Esophagus muscularis mucosa (tissue), 4 donors: ENCODE measurements around the gene GAREM1. TPM values are rescaled to one million over a fixed set of nuclear protein-coding genes. Genes with fewer than 3 reads are reported as not detected.

Experiments
- DNase-seq: peaks from one replicate; pipeline ENCODE4 v3.0.0-alpha.2; 2017; ENCODE audit errors: extremely low spot score
- H3K27ac ChIP-seq, 4 donors: fragments of 200-600 bp; sonication (generic); replicated peaks in 1 of 4; 1 replicate in 3 of 4; 2 replicates in 1 of 4; pipeline ENCODE4 v1.5.1; 2016 to 2019; ENCODE audit warnings: mild to moderate bottlenecking in 1 of 4
- H3K27me3 ChIP-seq, 4 donors: fragments of 200-600 bp; sonication (generic); one replicate each; pipeline versions ENCODE4 v1.5.1 to v1.6.0; 2016 to 2019
- H3K36me3 ChIP-seq, 4 donors: fragments of 200-600 bp; sonication (generic); one replicate each; pipeline ENCODE4 v1.5.1; 2016 to 2019
- H3K4me1 ChIP-seq, 4 donors: fragments of 200-600 bp; sonication (generic); one replicate each; pipeline ENCODE4 v1.5.1; 2016 to 2019
- H3K4me3 ChIP-seq, 4 donors: fragments of 200-600 bp; sonication (generic); 1 replicate in 2 of 4; 2 replicates in 2 of 4; pipeline ENCODE4 v1.5.1; 2016 to 2019; ENCODE audit warnings: mild to moderate bottlenecking in 4 of 4, moderate library complexity in 1 of 4
- H3K9me3 ChIP-seq, 4 donors: fragments of 200-600 bp; sonication (generic); 1 replicate in 3 of 4; 2 replicates in 1 of 4; pipeline ENCODE4 v1.5.1; 2016 to 2019
- CTCF ChIP-seq, 3 experiments: fragments of 200-600 bp in 2 of 3; fragments of 450-650 bp in 1 of 3; sonication (generic) in 2 of 3; IDR thresholded peaks; one replicate each; pipeline ENCODE4 v1.5.1; 2017 to 2019; ENCODE audit warnings: antibody characterized with exemption in 3 of 3, mild to moderate bottlenecking in 2 of 3, moderate library complexity in 1 of 3
- EP300 ChIP-seq: sonication (generic); formaldehyde crosslinking; IDR thresholded peaks from one replicate; pipeline ENCODE4 v1.6.1; 2017; ENCODE audit warnings: antibody characterized with exemption
- POLR2A ChIP-seq: fragments of 450-650 bp; IDR thresholded peaks from one replicate; pipeline ENCODE4 v1.6.1; 2017; ENCODE audit warnings: antibody characterized with exemption, moderate library complexity, mild to moderate bottlenecking, low read depth
- POLR2AphosphoS5 ChIP-seq, 2 donors: sonication (generic); formaldehyde crosslinking; IDR thresholded peaks; one replicate each; pipeline ENCODE4 v1.6.1; 2017; ENCODE audit warnings: antibody characterized with exemption in 2 of 2
- WGBS: methylation state at CpG from one replicate; pipeline ENCODE4 v1.1.5; 2018; 5-methylcytosine and 5-hydroxymethylcytosine counted together
- intact Hi-C: fragments of 100-400 bp; cut with DNase I; formaldehyde crosslinking; loops from one replicate; pipeline ENCODE4 v1.15.1; 2023
- total RNA-seq, 4 donors: library from RNA; depleted of rRNA; stranded (reverse); fragments of >200 nt; gene quantifications; one replicate each; pipeline versions ENCODE4 v1.1.0 to v1.2.1, GENCODE V29; 2016

Gene GAREM1
- total RNA-seq, 4 donors from 2014 or later, result 7.0 to 11.6 (median 9.8) TPM

GRCh38 chr18:32358075-32358474, 112.6 kb downstream of the GAREM1 start:
- no peak for DNase-seq
- intact Hi-C loops, result no loop called here
- Histone ChIP-seq H3K36me3 (no peaks in the 10 kb centered on the region), H3K9me3 (no peaks in the 10 kb centered on the region), H3K4me3 (no peak overlapping the region), H3K27me3 (no peaks in the 10 kb centered on the region), H3K4me1 (peaks cover 6 to 30% (median 18%) of the 10 kb centered on the region in 4 donors), H3K27ac (no peak overlapping the region)
- WGBS, result 98% methylated on average over 6 of the region's 8 CpGs
- TF ChIP-seq EP300 (no peak), CTCF (IDR thresholded peaks at IDR 0.05) (no peak), POLR2AphosphoS5 (IDR thresholded peaks at IDR 0.05) (no peak)

GRCh38 chr18:32355896-32356295, 114.8 kb downstream of the GAREM1 start:
- intact Hi-C loops, result no loop called here
- no peaks in the 10 kb centered on the region for H3K27me3 ChIP-seq
- no peaks in the 10 kb centered on the region for H3K9me3 ChIP-seq
- H3K4me3 ChIP-seq, result no peak overlapping the region
- no peaks in the 10 kb centered on the region for H3K36me3 ChIP-seq
- WGBS, result 32% methylated on average over 1 of the region's 1 CpG
- TF ChIP-seq EP300, result no peak
- TF ChIP-seq POLR2AphosphoS5 (IDR thresholded peaks at IDR 0.05), result no peak
- TF ChIP-seq CTCF (IDR thresholded peaks at IDR 0.05), result no peak
- TF ChIP-seq POLR2A, result no peak
- H3K27ac ChIP-seq, result peak overlapping the region in 3 of 4 donors; percentile 15 to 40 (median 25)
- DNase-seq, result no peak
- peaks cover 10 to 45% (median 33%) of the 10 kb centered on the region in 4 donors for H3K4me1 ChIP-seq

- intact Hi-C loops, result no loop called here
- Histone ChIP-seq H3K27me3 (no peaks in the 10 kb centered on the region), H3K4me3 (no peak overlapping the region), H3K36me3 (no peaks in the 10 kb centered on the region), H3K9me3 (no peaks in the 10 kb centered on the region), H3K4me1 (peaks cover 19 to 58% (median 47%) of the 10 kb centered on the region in 4 donors), H3K27ac (peak overlapping the region in 1 of 4 donors; percentile 26)
- no peak for TF ChIP-seq POLR2AphosphoS5 (IDR thresholded peaks at IDR 0.05)
- 82% methylated on average over 5 of the region's 5 CpGs for WGBS
- no peak for DNase-seq
These were observed 116.2 kb downstream of the GAREM1 start for GRCh38 chr18:32354518-32354917.

- no peaks in the 10 kb centered on the region for H3K36me3 ChIP-seq
These were observed 117.4 kb downstream of the GAREM1 start for GRCh38 chr18:32353257-32353656.

GRCh38 chr18:32351032-32351431, 119.7 kb downstream of the GAREM1 start:
- WGBS, result 29% methylated on average over 1 of the region's 1 CpG
- Histone ChIP-seq H3K4me3 (no peak overlapping the region), H3K9me3 (no peaks in the 10 kb centered on the region), H3K4me1 (peaks cover 22 to 84% (median 77%) of the 10 kb centered on the region in 4 donors), H3K27ac (peak overlapping the region; percentile 73 to 83 (median 82)), H3K27me3 (no peaks in the 10 kb centered on the region), H3K36me3 (no peaks in the 10 kb centered on the region)
- intact Hi-C loops, result no loop called here
- peak in 1 of 2 donors; percentile 37 for TF ChIP-seq POLR2AphosphoS5 (IDR thresholded peaks at IDR 0.05)
- no peak for TF ChIP-seq POLR2A
- no peak for TF ChIP-seq CTCF (IDR thresholded peaks at IDR 0.05)
- TF ChIP-seq EP300, result no peak
- no peak for DNase-seq

More at GRCh38 chr18:32353257-32353656, 117.4 kb downstream of the GAREM1 start:
- DNase-seq, result no peak
- Histone ChIP-seq H3K4me3 (no peak overlapping the region), H3K9me3 (no peaks in the 10 kb centered on the region), H3K4me1 (peaks cover 19 to 71% (median 57%) of the 10 kb centered on the region in 4 donors), H3K27ac (no peak overlapping the region), H3K27me3 (no peaks in the 10 kb centered on the region)
- no peak for TF ChIP-seq POLR2A
- no peak for TF ChIP-seq EP300
- no peak for TF ChIP-seq POLR2AphosphoS5 (IDR thresholded peaks at IDR 0.05)
- TF ChIP-seq CTCF (IDR thresholded peaks at IDR 0.05), result no peak
- WGBS, result 95% methylated on average over 1 of the region's 1 CpG
- intact Hi-C loops, result no loop called here
